NOMO-1 treated with dmso at 0.1 percent for 144 hours (cell line): ENCODE measurements around the gene P2RX2.
A peak's percentile ranks its signal among the peaks of the same experiment; 100 is the strongest.

Experiments used
- DNase-seq: peaks from one replicate; lab custom pipeline; 2025; ENCODE audit not compliant: unreplicated experiment; lab: John Stamatoyannopoulos, UW

Gene P2RX2

GRCh38 chr12:132602572-132603239 is 15.9 kb upstream of the P2RX2 start:
- DNase-seq = no peak

GRCh38 chr12:132603240-132604150 is 15.1 kb upstream of the P2RX2 start:
- DNase-seq = no peak

- DNase-seq = no peak
These were observed 14.4 kb upstream of the P2RX2 start for GRCh38 chr12:132604151-132604618.

GRCh38 chr12:132604668-132605441 is 13.7 kb upstream of the P2RX2 start:
- DNase-seq = no peak

- DNase-seq = no peak
These were observed 12.7 kb upstream of the P2RX2 start for GRCh38 chr12:132605892-132606291.

- DNase-seq = no peak
These were observed 12.1 kb upstream of the P2RX2 start for GRCh38 chr12:132606466-132606865.

- DNase-seq = no peak
These were observed 11.6 kb upstream of the P2RX2 start for GRCh38 chr12:132606927-132607326.

- no peak for DNase-seq
These were observed 10.1 kb upstream of the P2RX2 start for GRCh38 chr12:132608231-132609171.

GRCh38 chr12:132610051-132610759 is 8.4 kb upstream of the P2RX2 start, which contains the start of gene LRCOL1:
Gene LRCOL1 (minus strand): TSS chr12:132610582. CDS start chr12:132606251, 4,331 bp downstream.
- DNase-seq = no peak

- DNase-seq = no peak
These were observed 7.5 kb upstream of the P2RX2 start for GRCh38 chr12:132610866-132611602.

- DNase-seq = no peak
These were observed 7.0 kb upstream of the P2RX2 start for GRCh38 chr12:132611620-132612019.

- DNase-seq = no peak
These were observed 4.5 kb upstream of the P2RX2 start for GRCh38 chr12:132614029-132614428.

- DNase-seq = peak; percentile 55
These were observed 3.6 kb upstream of the P2RX2 start for GRCh38 chr12:132614861-132615578.

GRCh38 chr12:132615579-132616038 is 3.0 kb upstream of the P2RX2 start:
- DNase-seq = no peak

- no peak for DNase-seq
These were observed 1.4 kb upstream of the P2RX2 start for GRCh38 chr12:132617135-132617701.

- no peak for DNase-seq
These were observed 524 bp upstream of the P2RX2 start for GRCh38 chr12:132617822-132618682.

GRCh38 chr12:132619071-132619385 is 452 bp downstream of the P2RX2 start:
- no peak for DNase-seq
